Panc1 (cell line): ENCODE results near the gene PCNX1. TPM values are rescaled to one million over a fixed set of nuclear protein-coding genes. Genes with fewer than 3 reads are reported as not detected.

Experiments used
- ATAC-seq: fragments of 200-7000 bp; cut with Tn5 transposase; 2 replicates; pipeline ENCODE4 v1.9.1; 2020; ENCODE audit warnings: mild to moderate bottlenecking, moderate library complexity
- BruUV-seq: library from RNA; stranded (reverse); fragments of 400-500 nt; replicated peaks from 2 replicates; lab custom pipeline; 2021; lab: Mats Ljungman, UMichigan
- CTCF ChIA-PET: fragments of 300-600 bp; sonication (Branson Sonifier 250); formaldehyde crosslinking; loops from one replicate; lab custom pipeline; 2022; ENCODE audit warnings: antibody characterized with exemption; lab: Charles Lee
- POLR2A ChIA-PET: fragments of 300-600 bp; sonication (Branson Sonifier 250); formaldehyde crosslinking; loops from one replicate; lab custom pipeline; 2022; ENCODE audit warnings: antibody characterized with exemption; lab: Charles Lee
- DNase-seq: peaks from one replicate; pipeline ENCODE4 v3.0.0-alpha.2; 2010; ENCODE audit warnings: low read depth, low spot score
- H3K27ac ChIP-seq: 2 replicates; pipeline ENCODE4 v1.5.1; 2011; ENCODE audit warnings: mild to moderate bottlenecking, low read length, inconsistent platforms
- H3K27me3 ChIP-seq: fragments of 200-500 bp; sonication (Bioruptor generic); 2 replicates; pipeline ENCODE4 v1.6.0; 2014; ENCODE audit warnings: low read length, inconsistent platforms; ENCODE audit not compliant: control insufficient read depth, insufficient read depth
- H3K36me3 ChIP-seq: fragments of 200-500 bp; sonication (Bioruptor generic); 2 replicates; pipeline ENCODE4 v1.5.1; 2014; ENCODE audit warnings: inconsistent platforms, mild to moderate bottlenecking, low read length, moderate library complexity; ENCODE audit not compliant: control insufficient read depth, insufficient read depth
- H3K4me1 ChIP-seq: 2 replicates; pipeline ENCODE4 v1.5.1; 2011; ENCODE audit warnings: inconsistent platforms, mild to moderate bottlenecking, low read length, moderate library complexity; ENCODE audit not compliant: control insufficient read depth, insufficient read depth
- H3K4me3 ChIP-seq, 2 experiments: 2 replicates each; pipeline ENCODE4 v1.5.1; 2011 to 2012; ENCODE audit warnings: low read depth in 2 of 2, low read length in 2 of 2, mild to moderate bottlenecking in 2 of 2, inconsistent platforms in 1 of 2, moderate library complexity in 1 of 2
- H3K9me3 ChIP-seq: fragments of 200-500 bp; sonication (Bioruptor generic); 2 replicates; pipeline ENCODE4 v1.5.1; 2014; ENCODE audit warnings: low read depth, mild to moderate bottlenecking, inconsistent platforms, low read length, moderate library complexity; ENCODE audit not compliant: control insufficient read depth, insufficient read depth
- CTCF ChIP-seq: fragments of 450-650 bp; IDR thresholded peaks from 2 replicates; pipeline ENCODE4 v1.5.1; 2017; ENCODE audit warnings: mild to moderate bottlenecking
- POLR2AphosphoS5 ChIP-seq: IDR thresholded peaks from 2 replicates; pipeline ENCODE4 v1.6.1; 2012; ENCODE audit warnings: mild to moderate bottlenecking, low read depth, low read length, moderate library complexity
- REST ChIP-seq, 2 experiments: IDR thresholded peaks; 2 replicates each; pipeline ENCODE4 v1.6.1; 2011 to 2012; ENCODE audit warnings: low read depth in 2 of 2, control low read depth in 1 of 2, low read length in 1 of 2, mild to moderate bottlenecking in 1 of 2, moderate library complexity in 1 of 2; ENCODE audit not compliant: insufficient read depth in 1 of 2
- SIN3A ChIP-seq: IDR thresholded peaks from 2 replicates; pipeline ENCODE4 v1.6.1; 2012; ENCODE audit warnings: low read depth, mild to moderate bottlenecking, low read length, moderate library complexity, borderline replicate concordance; ENCODE audit not compliant: insufficient read depth
- TCF7L2 ChIP-seq: IDR thresholded peaks from 2 replicates; pipeline ENCODE4 v1.6.1; 2011; ENCODE audit warnings: mild to moderate bottlenecking, low read depth, low read length, inconsistent platforms
- in situ Hi-C: cut with HindIII; loops from 2 replicates; pipeline ENCODE4 v1.10.0; 2016; ENCODE audit warnings: low sequenced_read_pairs, low pct_unique_long_range_greater_than_20kb
- intact Hi-C: fragments of 100-400 bp; cut with micrococcal nuclease; formaldehyde crosslinking; loops from one replicate; pipeline ENCODE4 v1.10.0; 2022; ENCODE audit not compliant: unreplicated experiment
- total RNA-seq: library from RNA; stranded (reverse); gene quantifications from one replicate; pipeline ENCODE4 v1.2.1, GENCODE V29; 2021; ENCODE audit not compliant: unreplicated experiment

The PCNX1 gene
- total RNA-seq, 1 experiment from 2014 or later: 30.5 TPM

DNA sequence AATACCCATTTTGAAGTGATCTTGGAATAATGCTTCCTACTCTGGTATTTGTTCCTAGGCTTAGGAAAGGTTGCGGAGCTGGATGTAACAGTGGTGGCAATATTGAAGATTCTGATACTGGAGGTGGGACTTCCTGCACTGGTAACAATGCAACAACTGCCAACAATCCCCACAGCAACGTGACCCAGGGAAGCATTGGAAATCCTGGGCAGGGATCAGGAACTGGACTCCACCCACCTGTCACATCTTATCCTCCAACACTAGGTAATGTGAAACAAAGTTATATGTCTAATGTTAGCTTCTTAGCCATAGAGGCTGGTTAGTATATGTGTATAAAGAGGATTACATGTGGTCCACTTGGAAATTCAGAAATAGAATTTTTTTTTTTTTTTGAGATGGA is 197.9 kb downstream of the PCNX1 start:
- H3K4me1 ChIP-seq: no peaks in the 10 kb centered on the region
- no peaks in the 10 kb centered on the region for H3K9me3 ChIP-seq
- no peak overlapping the region for H3K4me3 ChIP-seq
- in situ Hi-C loops (no loop called here), intact Hi-C loops (no loop called here)
- H3K27me3 ChIP-seq: no peaks in the 10 kb centered on the region
- no TSS peak for BruUV-seq
- DNase-seq (no peak), ATAC-seq (no peak)
- CTCF ChIA-PET: interaction anchor here (0.7 kb wide), 1 partner anchor 129 kb away, joined by 3 read pairs; no protein-coding TSS in a partner anchor
- POLR2A ChIA-PET: no interaction called here
- H3K36me3 ChIP-seq: peaks cover 4% of the 10 kb centered on the region; the same call in 1 of the 2 replicates
- H3K27ac ChIP-seq: no peak overlapping the region
- TF ChIP-seq SIN3A: no peak
- TF ChIP-seq POLR2AphosphoS5: no peak
- no peak for TF ChIP-seq CTCF
- TF ChIP-seq REST (IDR thresholded peaks at IDR 0.05; ENCODE audit: insufficient read depth in 1 of 2, low read depth in 2 of 2, low read length in 1 of 2): no peak
- no peak for TF ChIP-seq TCF7L2

GRCh38 chr14:71107921-71108320 is 200.7 kb downstream of the PCNX1 start:
- ChIA-PET CTCF (no interaction called here), POLR2A (interaction anchor here (0.5 kb wide), 1 partner anchor 630 kb away, joined by 5 read pairs; no protein-coding TSS in a partner anchor)
- H3K36me3 ChIP-seq: peaks cover 11% of the 10 kb centered on the region
- ATAC-seq (no peak), DNase-seq (no peak)
- no peaks in the 10 kb centered on the region for H3K27me3 ChIP-seq
- no peaks in the 10 kb centered on the region for H3K9me3 ChIP-seq
- intact Hi-C loops: no loop called here
- no TSS peak for BruUV-seq
- TF ChIP-seq CTCF (no peak), POLR2AphosphoS5 (no peak), SIN3A (no peak)
- in situ Hi-C loops: no loop called here
- no peaks in the 10 kb centered on the region for H3K4me1 ChIP-seq
- no peak overlapping the region for H3K27ac ChIP-seq
- no peak overlapping the region for H3K4me3 ChIP-seq
